ENCODE measurements around the gene MOGAT1. TPM values are rescaled to one million over a fixed set of nuclear protein-coding genes. Genes with fewer than 3 reads are reported as not detected.

MOGAT1 gene
- total and polyA plus RNA-seq, 2 of the 8 experiments (the other 6 are each of a cell fraction or from before 2014, with no cell fraction given), result 0.11 to 0.67 TPM

- Histone ChIP-seq H2AFZ (ENCODE audit: low read length) (no peak overlapping the region), H3K27ac (ENCODE audit: low read depth, low read length) (no peak overlapping the region)
- CTCF ChIA-PET (ENCODE audit: partially characterized antibody), result interaction anchor here (0.9 to 1.2 kb wide), 2 partner anchors 9 to 64 kb away, joined by 3 read pairs; no protein-coding TSS in a partner anchor
- no peak for TF ChIP-seq ASH2L (IDR thresholded peaks at IDR 0.05; ENCODE audit: low read length)
- no peak for TF ChIP-seq SP2 (IDR thresholded peaks at IDR 0.05; ENCODE audit: low read length)
- no peak for TF ChIP-seq CHD2 (IDR thresholded peaks at IDR 0.05; ENCODE audit: low read length)
- TF ChIP-seq CTBP2 (IDR thresholded peaks at IDR 0.05; ENCODE audit: borderline replicate concordance, insufficient read depth, insufficient read length, low read length), result no peak
- no peak for TF ChIP-seq ZNF274 (IDR thresholded peaks at IDR 0.05; ENCODE audit: borderline replicate concordance, extremely low read depth, low read length)
- no peak for TF ChIP-seq JUN (IDR thresholded peaks at IDR 0.05; ENCODE audit: low read depth, low read length)
- TF ChIP-seq CTCF (IDR thresholded peaks at IDR 0.05; ENCODE audit: control extremely low read depth in 1 of 3, insufficient read depth in 1 of 3, low read depth in 1 of 3, low read length in 3 of 3), result no peak
- no peak for TF ChIP-seq TAF7 (optimal IDR thresholded peaks at IDR 0.05; ENCODE audit: borderline replicate concordance, low read depth, low read length)
- no peak for TF ChIP-seq NRF1 (IDR thresholded peaks at IDR 0.05; ENCODE audit: low read depth, low read length)
- TF ChIP-seq MAX (IDR thresholded peaks at IDR 0.05), result no peak
- no peak for TF ChIP-seq E2F6 (IDR thresholded peaks at IDR 0.05)
Measured at GRCh38 chr2:222733470-222733845, 62.0 kb downstream of the MOGAT1 start.

More at GRCh38 chr2:222733470-222733845, 62.0 kb downstream of the MOGAT1 start:
- Histone ChIP-seq H3K18ac (ENCODE audit: extremely low read depth, low read length) (no peak overlapping the region), H3K14ac (ENCODE audit: insufficient read length) (no peak overlapping the region), H3K4me3 (ENCODE audit: extremely low read depth in 1 of 4, insufficient read depth in 2 of 4, low read depth in 3 of 4, low read length in 4 of 4) (no peak overlapping the region), H3K23me2 (ENCODE audit: low read depth, low read length) (no peaks in the 10 kb centered on the region), H2BK12ac (ENCODE audit: low read depth, low read length) (no peak overlapping the region), H3K23ac (ENCODE audit: insufficient read length) (no peak overlapping the region), H2BK20ac (ENCODE audit: low read length) (no peak overlapping the region), H3K36me3 (ENCODE audit: control insufficient read depth in 2 of 4, insufficient read depth in 4 of 4, low read length in 3 of 4) (no peaks in the 10 kb centered on the region), H4K20me1 (replicated peaks in 1 of 2; ENCODE audit: control insufficient read depth in 1 of 2, insufficient read depth in 2 of 2, low read length in 2 of 2) (no peaks in the 10 kb centered on the region), H2BK15ac (ENCODE audit: low read length) (no peak overlapping the region), H3K4ac (replicated peaks; ENCODE audit: insufficient read length, low read depth, low read length) (no peak overlapping the region), H3K79me1 (ENCODE audit: low read depth, low read length) (no peaks in the 10 kb centered on the region), H2AK5ac (ENCODE audit: low read depth, low read length) (no peak overlapping the region), H4K91ac (replicated peaks; ENCODE audit: insufficient read length, low read length) (no peak overlapping the region), H4K8ac (ENCODE audit: extremely low read depth, insufficient read depth, low read length) (no peak overlapping the region), H2BK120ac (replicated peaks; ENCODE audit: low read depth, low read length) (no peak overlapping the region), H3K4me2 (ENCODE audit: insufficient read depth in 1 of 2, low read depth in 2 of 2, low read length in 2 of 2) (no peak overlapping the region), H3K4me1 (replicated peaks in 1 of 4; ENCODE audit: control insufficient read depth in 3 of 4, insufficient read depth in 4 of 4, low read length in 3 of 4) (no peaks in the 10 kb centered on the region; a peak in 1 of 7 replicates), H3K9me3 (ENCODE audit: insufficient read depth in 2 of 2, low read depth in 1 of 2, low read length in 1 of 2) (no peaks in the 10 kb centered on the region), H2BK5ac (ENCODE audit: low read depth, low read length) (no peak overlapping the region), H4K5ac (ENCODE audit: insufficient read length, low read depth, low read length) (no peak overlapping the region), H3K9ac (replicated peaks in 1 of 4; ENCODE audit: extremely low read depth in 1 of 4, low read depth in 3 of 4, low read length in 3 of 4) (no peak overlapping the region), H3K56ac (replicated peaks; ENCODE audit: insufficient read length, low read depth, low read length) (no peak overlapping the region), H3K27me3 (replicated peaks in 1 of 4; ENCODE audit: control insufficient read depth in 3 of 4, extremely low read depth in 1 of 4, insufficient read depth in 3 of 4, low read length in 3 of 4) (no peaks in the 10 kb centered on the region), H3K79me2 (ENCODE audit: control insufficient read depth in 1 of 2, insufficient read depth in 2 of 2, low read length in 2 of 2) (no peaks in the 10 kb centered on the region)
- DNase-seq (ENCODE audit: low read depth in 1 of 2, low spot score in 2 of 2), result no peak
- POLR2A ChIA-PET (ENCODE audit: partially characterized antibody), result no interaction called here
- 91% methylated on average over 3 of the region's 3 CpGs; no CpG with 5 or more reads in 1 of the 2 experiments for WGBS, 2 experiments (ENCODE audit: extremely low coverage in 1 of 2, insufficient coverage in 1 of 2, insufficient read length in 1 of 2, insufficient replicate concordance in 2 of 2, low coverage in 1 of 2, low lambda C conversion rate in 2 of 2, missing lambda C conversion rate in 1 of 2)
- no peak for FAIRE-seq
